Peyer's patch (tissue), 4 donors: ENCODE data around the gene EIF2AK2. TPM values are rescaled to one million over a fixed set of nuclear protein-coding genes. Genes with fewer than 3 reads are reported as not detected.

ENCODE experiments used
- DNase-seq, 3 donors: peaks; one replicate each; pipeline ENCODE4 v3.0.0-alpha.2; 2017 to 2019
- H3K27ac ChIP-seq, 4 donors: fragments of 200-600 bp; sonication (generic); one replicate each; pipeline ENCODE4 v1.5.1; 2016 to 2019
- H3K27me3 ChIP-seq, 2 donors: fragments of 200-600 bp; sonication (generic); one replicate each; pipeline ENCODE4 v1.5.1; 2019
- H3K36me3 ChIP-seq, 3 donors: fragments of 200-600 bp; sonication (generic); one replicate each; pipeline ENCODE4 v1.5.1; 2016 to 2019
- H3K4me1 ChIP-seq, 4 donors: fragments of 200-600 bp; sonication (generic); one replicate each; pipeline ENCODE4 v1.5.1; 2016 to 2019
- H3K4me3 ChIP-seq, 4 donors: fragments of 200-600 bp; sonication (generic); 1 replicate in 3 of 4; 2 replicates in 1 of 4; pipeline ENCODE4 v1.5.1; 2016 to 2019; ENCODE audit warnings: mild to moderate bottlenecking in 1 of 4
- H3K9me3 ChIP-seq, 4 donors: fragments of 200-600 bp; sonication (generic); one replicate each; pipeline ENCODE4 v1.5.1; 2016 to 2019; ENCODE audit warnings: mild to moderate bottlenecking in 1 of 4
- POLR2A ChIP-seq, 2 donors: fragments of 450-650 bp; IDR thresholded peaks; one replicate each; pipeline ENCODE4 v1.5.1; 2017; ENCODE audit warnings: antibody characterized with exemption in 2 of 2, mild to moderate bottlenecking in 2 of 2, moderate library complexity in 2 of 2
- total RNA-seq, 4 donors: library from RNA; depleted of rRNA; stranded (reverse); fragments of >200 nt; gene quantifications; one replicate each; pipeline ENCODE4 v1.1.0, GENCODE V29; 2016
- TF ChIP-seq, protein P1 (sequence below), 6 experiments: fragments of 450-650 bp in 4 of 6; fragments of 200-600 bp in 2 of 6; sonication (generic) in 1 of 6; IDR thresholded peaks; one replicate each; pipeline ENCODE4 v1.5.1; 2017 to 2019; ENCODE audit warnings: antibody characterized with exemption in 6 of 6, mild to moderate bottlenecking in 3 of 6, moderate library complexity in 1 of 6

The EIF2AK2 gene
- total RNA-seq, 4 donors from 2014 or later = 18.7 to 31.2 (median 25.7) TPM

DNA sequence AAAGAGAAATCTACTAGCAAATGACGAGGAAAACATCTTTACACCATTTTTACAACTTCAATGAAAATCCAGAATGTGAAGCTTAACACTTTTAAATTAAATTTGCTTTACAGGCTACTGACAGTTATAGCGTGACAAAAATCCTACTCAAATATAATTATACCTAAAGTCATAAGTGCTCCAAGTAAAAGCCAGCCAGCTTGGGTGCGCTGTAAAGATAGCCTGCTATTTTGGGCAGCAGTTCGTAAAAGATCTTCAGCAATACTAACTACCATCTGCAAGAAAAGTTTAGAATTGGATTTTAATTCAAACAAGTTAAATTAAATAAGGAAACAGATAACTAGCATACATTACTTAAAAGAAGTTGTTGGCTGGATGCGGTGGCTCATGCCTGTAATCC is 95.0 kb downstream of the EIF2AK2 start:
- TF ChIP-seq POLR2A (IDR thresholded peaks at IDR 0.05) = no peak
- TF ChIP-seq, protein P1, sequence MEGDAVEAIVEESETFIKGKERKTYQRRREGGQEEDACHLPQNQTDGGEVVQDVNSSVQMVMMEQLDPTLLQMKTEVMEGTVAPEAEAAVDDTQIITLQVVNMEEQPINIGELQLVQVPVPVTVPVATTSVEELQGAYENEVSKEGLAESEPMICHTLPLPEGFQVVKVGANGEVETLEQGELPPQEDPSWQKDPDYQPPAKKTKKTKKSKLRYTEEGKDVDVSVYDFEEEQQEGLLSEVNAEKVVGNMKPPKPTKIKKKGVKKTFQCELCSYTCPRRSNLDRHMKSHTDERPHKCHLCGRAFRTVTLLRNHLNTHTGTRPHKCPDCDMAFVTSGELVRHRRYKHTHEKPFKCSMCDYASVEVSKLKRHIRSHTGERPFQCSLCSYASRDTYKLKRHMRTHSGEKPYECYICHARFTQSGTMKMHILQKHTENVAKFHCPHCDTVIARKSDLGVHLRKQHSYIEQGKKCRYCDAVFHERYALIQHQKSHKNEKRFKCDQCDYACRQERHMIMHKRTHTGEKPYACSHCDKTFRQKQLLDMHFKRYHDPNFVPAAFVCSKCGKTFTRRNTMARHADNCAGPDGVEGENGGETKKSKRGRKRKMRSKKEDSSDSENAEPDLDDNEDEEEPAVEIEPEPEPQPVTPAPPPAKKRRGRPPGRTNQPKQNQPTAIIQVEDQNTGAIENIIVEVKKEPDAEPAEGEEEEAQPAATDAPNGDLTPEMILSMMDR (IDR thresholded peaks at IDR 0.05) = no peak
- Histone ChIP-seq H3K4me3 (no peak overlapping the region), H3K4me1 (no peaks in the 10 kb centered on the region), H3K27ac (no peak overlapping the region), H3K36me3 (peaks cover 2 to 95% (median 3%) of the 10 kb centered on the region in 3 donors), H3K9me3 (no peaks in the 10 kb centered on the region), H3K27me3 (no peaks in the 10 kb centered on the region)
- DNase-seq = no peak

DNA sequence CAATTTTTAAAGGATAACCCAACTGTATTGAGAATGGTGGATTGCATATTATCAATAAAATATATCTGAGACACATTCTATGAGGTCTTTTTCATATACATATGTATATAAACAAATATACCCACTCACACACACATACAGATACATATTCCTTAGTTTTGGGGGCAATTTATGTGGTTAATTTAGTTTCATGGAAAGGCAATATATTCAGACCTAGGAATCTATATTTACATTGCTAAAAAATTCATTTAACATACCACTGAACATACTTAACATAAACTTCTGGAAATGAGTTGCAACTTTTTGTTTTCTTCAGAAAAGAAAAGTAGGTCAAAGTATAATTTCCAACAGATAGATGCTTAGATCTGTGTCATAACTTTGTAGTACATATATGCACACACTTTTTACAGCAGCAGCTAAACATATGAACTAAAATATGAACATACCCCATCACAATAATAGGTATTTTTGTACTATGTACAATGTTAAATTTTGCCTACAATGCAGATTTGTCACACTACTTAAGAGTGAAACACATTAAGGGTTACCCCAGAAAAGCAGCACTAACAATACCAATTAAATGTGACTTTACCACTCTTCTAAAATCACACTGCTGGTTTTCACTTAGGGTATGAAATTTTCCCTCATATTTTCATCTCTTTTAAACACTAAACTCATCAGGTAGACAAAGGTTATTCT is 95.6 kb downstream of the EIF2AK2 start:
- no peak overlapping the region for H3K4me3 ChIP-seq
- TF ChIP-seq, protein P1 (IDR thresholded peaks at IDR 0.05) = no peak
- TF ChIP-seq POLR2A (IDR thresholded peaks at IDR 0.05) = no peak
- no peaks in the 10 kb centered on the region for H3K27me3 ChIP-seq
- no peaks in the 10 kb centered on the region for H3K4me1 ChIP-seq
- H3K9me3 ChIP-seq = no peaks in the 10 kb centered on the region
- no peak for DNase-seq
- H3K27ac ChIP-seq = no peak overlapping the region
- peaks cover 2 to 96% (median 3%) of the 10 kb centered on the region in 3 donors for H3K36me3 ChIP-seq

DNA sequence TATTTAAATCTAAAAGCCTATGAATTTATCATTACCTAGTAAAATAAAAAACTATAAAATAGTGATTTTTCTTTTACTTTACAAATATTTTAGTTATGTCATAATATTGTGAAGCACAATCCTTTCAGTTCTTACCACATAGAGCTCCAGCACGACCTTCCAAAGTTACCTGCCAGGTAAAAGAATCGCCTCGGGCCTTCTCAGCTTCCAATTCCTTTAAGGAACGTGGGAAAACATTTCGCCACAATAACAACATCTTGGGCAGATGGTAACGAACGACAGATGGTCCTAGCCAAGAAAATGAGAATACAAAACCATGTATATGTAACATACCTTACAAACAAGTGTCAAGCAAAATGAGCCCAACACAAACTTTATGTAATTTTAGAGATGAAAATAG is 96.3 kb downstream of the EIF2AK2 start:
- DNase-seq = no peak
- no peaks in the 10 kb centered on the region for H3K27me3 ChIP-seq
- H3K4me1 ChIP-seq = no peaks in the 10 kb centered on the region
- H3K4me3 ChIP-seq = no peak overlapping the region
- H3K36me3 ChIP-seq = peaks cover 2 to 96% (median 3%) of the 10 kb centered on the region in 3 donors
- H3K9me3 ChIP-seq = no peaks in the 10 kb centered on the region
- H3K27ac ChIP-seq = no peak overlapping the region
- no peak for TF ChIP-seq POLR2A (IDR thresholded peaks at IDR 0.05)
- TF ChIP-seq, protein P1 (IDR thresholded peaks at IDR 0.05) = no peak

DNA sequence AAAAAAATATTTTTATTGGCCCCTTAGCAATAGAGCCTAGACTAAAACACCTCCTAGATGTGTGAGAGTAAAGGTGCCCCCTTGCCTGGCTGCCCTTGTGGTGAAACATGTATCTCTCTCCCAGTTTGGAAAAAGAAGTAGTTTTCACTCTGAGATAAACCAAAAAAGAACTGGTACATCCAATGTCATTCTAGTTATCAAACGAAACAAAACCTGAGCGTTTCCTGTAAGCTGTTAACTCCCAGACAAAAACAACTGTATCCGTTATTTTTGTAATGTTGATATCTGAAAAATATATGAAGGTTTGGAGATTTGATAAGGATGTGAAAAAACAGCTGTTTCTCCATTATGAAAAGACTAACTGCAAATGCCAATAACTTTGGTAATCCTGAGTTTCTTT is 96.9 kb downstream of the EIF2AK2 start:
- H3K27ac ChIP-seq = no peak overlapping the region
- H3K36me3 ChIP-seq = peaks cover 2 to 94% (median 3%) of the 10 kb centered on the region in 3 donors

DNA sequence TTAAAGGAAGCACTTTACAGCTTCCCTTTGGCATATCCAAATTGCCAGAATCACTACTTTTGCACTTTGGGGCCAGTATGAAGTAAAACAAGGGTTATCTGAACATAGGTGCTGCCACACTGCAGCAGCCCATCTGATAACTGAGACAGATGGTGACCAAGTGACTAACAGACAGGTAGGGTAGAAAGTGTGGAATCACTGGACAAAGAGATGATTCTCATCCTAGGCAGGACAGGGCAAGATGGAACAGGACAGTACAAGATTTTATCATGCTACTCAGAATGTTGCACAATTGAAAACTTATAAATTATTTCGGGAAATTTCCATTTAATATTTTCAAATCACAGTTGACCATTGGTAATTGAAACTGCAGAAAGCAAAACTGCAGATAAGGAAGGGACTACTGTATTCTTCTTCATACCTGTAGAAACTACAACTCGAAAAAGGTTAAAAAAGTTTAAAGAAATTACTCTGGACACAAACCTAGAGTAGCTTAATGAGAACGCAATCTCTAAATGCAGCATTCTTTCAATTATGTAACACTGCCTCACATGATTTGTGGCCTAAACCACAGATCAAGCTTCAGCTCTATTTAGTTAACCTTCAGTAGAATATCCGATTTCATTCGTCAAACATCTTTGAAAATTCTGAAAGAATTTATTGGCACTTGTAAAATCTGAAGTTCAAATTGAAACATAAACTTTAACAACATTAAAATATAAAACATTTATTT is 104.0 kb downstream of the EIF2AK2 start:
- TF ChIP-seq, protein P1 (IDR thresholded peaks at IDR 0.05) = no peak
- no peak for TF ChIP-seq POLR2A (IDR thresholded peaks at IDR 0.05)
- no peak overlapping the region for H3K27ac ChIP-seq
- H3K36me3 ChIP-seq = peaks cover 0 to 65% (median 0%) of the 10 kb centered on the region in 3 donors

More for the DNA sequence above, 96.9 kb downstream of the EIF2AK2 start:
- no peaks in the 10 kb centered on the region for H3K27me3 ChIP-seq
- no peak for DNase-seq
- no peak overlapping the region for H3K4me3 ChIP-seq
- H3K4me1 ChIP-seq = no peaks in the 10 kb centered on the region
- TF ChIP-seq POLR2A (IDR thresholded peaks at IDR 0.05) = no peak
- TF ChIP-seq, protein P1 (IDR thresholded peaks at IDR 0.05) = no peak
- no peaks in the 10 kb centered on the region for H3K9me3 ChIP-seq

More for the DNA sequence above, 104.0 kb downstream of the EIF2AK2 start:
- no peak overlapping the region for H3K4me3 ChIP-seq
- no peaks in the 10 kb centered on the region for H3K4me1 ChIP-seq
- H3K9me3 ChIP-seq = no peaks in the 10 kb centered on the region
- H3K27me3 ChIP-seq = no peaks in the 10 kb centered on the region
- no peak for DNase-seq

Other genes starting within 250 kb of the EIF2AK2 start
- gene STRN, start 190.4 kb downstream of the EIF2AK2 start, total RNA-seq = 10 to 100 TPM; 15.7 to 26.1 (median 24.0) TPM
- gene HEATR5B, start 72.6 kb downstream of the EIF2AK2 start, total RNA-seq = 10 to 100 TPM; 32.2 to 48.7 (median 39.4) TPM
- 1 to 10 TPM; 3.7 to 9.9 (median 5.9) TPM for gene GPATCH11, start 72.5 kb downstream of the EIF2AK2 start, total RNA-seq
- not detected for gene SULT6B1, start 31.7 kb upstream of the EIF2AK2 start, total RNA-seq
- gene CEBPZOS, start 39.5 kb upstream of the EIF2AK2 start, total RNA-seq = 10 to 100 TPM; 19.3 to 42.1 (median 32.0) TPM
- 100 to 1,000 TPM in 1 of 4 donors, 10 to 100 TPM in 3; 21.0 to 104 (median 32.1) TPM for gene CEBPZ, start 74.6 kb upstream of the EIF2AK2 start, total RNA-seq
- gene NDUFAF7, start 74.7 kb upstream of the EIF2AK2 start, total RNA-seq = 10 to 100 TPM; 16.8 to 39.6 (median 22.0) TPM
- gene PRKD3, start 167.9 kb upstream of the EIF2AK2 start, total RNA-seq = 10 to 100 TPM in 3 of 4 donors, 1 to 10 TPM in 1; 9.5 to 80.0 (median 20.3) TPM
- gene QPCT, start 187.7 kb upstream of the EIF2AK2 start, total RNA-seq = 1 to 10 TPM in 1 of 4 donors, under 1 TPM in 2, not detected in 1; 0.66 to 1.6 (median 0.88) TPM